ENCODE measurements around the gene EZR. TPM values are rescaled to one million over a fixed set of nuclear protein-coding genes. Genes with fewer than 3 reads are reported as not detected.

EZR gene
- total and polyA plus RNA-seq, 9 of the 15 experiments (the other 6 are each of a cell fraction or from before 2014, with no cell fraction given) = 36.5 to 162 (median 104) TPM

GRCh38 chr6:158863646-158864045 lies 44.5 kb upstream of the EZR start:
- H2AFZ ChIP-seq (ENCODE audit: low read depth, low read length) = no peak overlapping the region
- H3K36me3 ChIP-seq (ENCODE audit: control insufficient read depth, insufficient read depth, low read length) = no peaks in the 10 kb centered on the region
- ChIA-PET POLR2A (interaction anchor here (0.6 to 1.0 kb wide), 3 partner anchors 9 to 50 kb away, joined by 3 to 6 read pairs (median 3); no protein-coding TSS in a partner anchor), CTCF (ENCODE audit: low intra/inter-chr PET ratio) (no interaction called here)
- no peaks in the 10 kb centered on the region for H3K27me3 ChIP-seq (ENCODE audit: control insufficient read depth in 2 of 2, insufficient read depth in 2 of 2, low read length in 2 of 2)
- no peak overlapping the region for H3K9ac ChIP-seq (ENCODE audit: insufficient read depth in 1 of 2, low read depth in 2 of 2, low read length in 2 of 2)
- in situ Hi-C loops (cut with MboI) (no loop called here), intact Hi-C loops (cut with micrococcal nuclease) (no loop called here)
- no peak for FAIRE-seq
- ATAC-seq = no peak
- no peak overlapping the region for H3K4me3 ChIP-seq
- WGBS (ENCODE audit: insufficient coverage, low coverage, missing lambda C conversion rate) = 69% methylated on average over 4 of the region's 4 CpGs
- H3K9me1 ChIP-seq (ENCODE audit: control insufficient read depth, insufficient read depth, low read length) = no peaks in the 10 kb centered on the region
- H4K20me1 ChIP-seq (replicated peaks; ENCODE audit: control insufficient read depth, insufficient read depth, low read length) = no peaks in the 10 kb centered on the region
- no peaks in the 10 kb centered on the region for H3K79me2 ChIP-seq (ENCODE audit: control insufficient read depth, insufficient read depth, low read length)
- DNase-seq (ENCODE audit: extremely low read depth in 1 of 4, low spot score in 3 of 4) = no peak
- no peak overlapping the region for H3K4me2 ChIP-seq (ENCODE audit: insufficient read depth, low read length)
- no peak overlapping the region for H3K27ac ChIP-seq (ENCODE audit: extremely low read depth, low read depth, low read length)
- TF ChIP-seq EZH2 (IDR thresholded peaks at IDR 0.05; ENCODE audit: borderline replicate concordance, low read depth, low read length) = no peak
- TF ChIP-seq, protein P1, sequence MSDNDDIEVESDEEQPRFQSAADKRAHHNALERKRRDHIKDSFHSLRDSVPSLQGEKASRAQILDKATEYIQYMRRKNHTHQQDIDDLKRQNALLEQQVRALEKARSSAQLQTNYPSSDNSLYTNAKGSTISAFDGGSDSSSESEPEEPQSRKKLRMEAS (CRISPR knock-in tag; IDR thresholded peaks at IDR 0.05) = no peak
- no peak for TF ChIP-seq JUNB (CRISPR knock-in tag; conservative IDR thresholded peaks at IDR 0.05)
- TF ChIP-seq NFE2 (IDR thresholded peaks at IDR 0.05; ENCODE audit: low read depth) = no peak
- no peak for TF ChIP-seq ZNF589 (CRISPR knock-in tag; IDR thresholded peaks at IDR 0.05; ENCODE audit: low read depth)
- TF ChIP-seq, protein P2, sequence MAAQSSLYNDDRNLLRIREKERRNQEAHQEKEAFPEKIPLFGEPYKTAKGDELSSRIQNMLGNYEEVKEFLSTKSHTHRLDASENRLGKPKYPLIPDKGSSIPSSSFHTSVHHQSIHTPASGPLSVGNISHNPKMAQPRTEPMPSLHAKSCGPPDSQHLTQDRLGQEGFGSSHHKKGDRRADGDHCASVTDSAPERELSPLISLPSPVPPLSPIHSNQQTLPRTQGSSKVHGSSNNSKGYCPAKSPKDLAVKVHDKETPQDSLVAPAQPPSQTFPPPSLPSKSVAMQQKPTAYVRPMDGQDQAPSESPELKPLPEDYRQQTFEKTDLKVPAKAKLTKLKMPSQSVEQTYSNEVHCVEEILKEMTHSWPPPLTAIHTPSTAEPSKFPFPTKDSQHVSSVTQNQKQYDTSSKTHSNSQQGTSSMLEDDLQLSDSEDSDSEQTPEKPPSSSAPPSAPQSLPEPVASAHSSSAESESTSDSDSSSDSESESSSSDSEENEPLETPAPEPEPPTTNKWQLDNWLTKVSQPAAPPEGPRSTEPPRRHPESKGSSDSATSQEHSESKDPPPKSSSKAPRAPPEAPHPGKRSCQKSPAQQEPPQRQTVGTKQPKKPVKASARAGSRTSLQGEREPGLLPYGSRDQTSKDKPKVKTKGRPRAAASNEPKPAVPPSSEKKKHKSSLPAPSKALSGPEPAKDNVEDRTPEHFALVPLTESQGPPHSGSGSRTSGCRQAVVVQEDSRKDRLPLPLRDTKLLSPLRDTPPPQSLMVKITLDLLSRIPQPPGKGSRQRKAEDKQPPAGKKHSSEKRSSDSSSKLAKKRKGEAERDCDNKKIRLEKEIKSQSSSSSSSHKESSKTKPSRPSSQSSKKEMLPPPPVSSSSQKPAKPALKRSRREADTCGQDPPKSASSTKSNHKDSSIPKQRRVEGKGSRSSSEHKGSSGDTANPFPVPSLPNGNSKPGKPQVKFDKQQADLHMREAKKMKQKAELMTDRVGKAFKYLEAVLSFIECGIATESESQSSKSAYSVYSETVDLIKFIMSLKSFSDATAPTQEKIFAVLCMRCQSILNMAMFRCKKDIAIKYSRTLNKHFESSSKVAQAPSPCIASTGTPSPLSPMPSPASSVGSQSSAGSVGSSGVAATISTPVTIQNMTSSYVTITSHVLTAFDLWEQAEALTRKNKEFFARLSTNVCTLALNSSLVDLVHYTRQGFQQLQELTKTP (IDR thresholded peaks at IDR 0.05; ENCODE audit: low read depth in 1 of 2, partially characterized antibody in 2 of 2) = no peak
- TF ChIP-seq ZNF146 (CRISPR knock-in tag; IDR thresholded peaks at IDR 0.05; ENCODE audit: unreplicated experiment) = no peak
- TF ChIP-seq ZNF133 (CRISPR knock-in tag; IDR thresholded peaks at IDR 0.05) = no peak
- TF ChIP-seq SMAD1 (IDR thresholded peaks at IDR 0.05; ENCODE audit: low read depth, low read length, partially characterized antibody) = no peak
- BruUV-seq (replicated peaks) = no TSS peak
- peaks cover 8 to 14% of the 10 kb centered on the region in 2 experiments; a peak in 3 of 5 replicates for H3K4me1 ChIP-seq (replicated peaks in 1 of 2; ENCODE audit: control insufficient read depth in 2 of 2, insufficient read depth in 2 of 2, low read length in 2 of 2)
- H3K9me3 ChIP-seq (replicated peaks; ENCODE audit: control insufficient read depth, insufficient read depth, low read depth, low read length) = no peaks in the 10 kb centered on the region; the same call in 1 of the 2 replicates
